Fibroblast of skin of scalp (primary cell): Measurements from ENCODE around the gene CCNG1. TPM values are rescaled to one million over a fixed set of nuclear protein-coding genes. Genes with fewer than 3 reads are reported as not detected.
"Not testable (repeated sequence)": the region's sequence is repeated elsewhere in the genome, so short reads cannot be mapped to it uniquely, and the experiment has no call there.

ENCODE experiments used
- DNase-seq: peaks from one replicate; pipeline ENCODE4 v3.0.0-alpha.2; 2013
- polyA plus RNA-seq, 2 experiments: library from polyadenylated mRNA; unstranded; fragments of 120-200 nt; gene quantifications; one replicate each; pipeline ENCODE4 v1.2.1, GENCODE V29; 2013; ENCODE audit not compliant: insufficient read length in 2 of 2

Gene CCNG1
- polyA plus RNA-seq (2013, experiment 1 of 2; ENCODE audit: insufficient read length): 117 TPM
- polyA plus RNA-seq (2013, experiment 2 of 2; ENCODE audit: insufficient read length): 136 TPM

- peak; percentile 97 for DNase-seq
Measured at GRCh38 chr5:163437309-163438182, at the start of gene CCNG1. Gene CCNG1, plus strand, starts transcription at chr5:163437595. Its CDS starts 1,662 bp downstream, at chr5:163439257.

- no peak for DNase-seq
Measured at GRCh38 chr5:163395792-163396191, 41.6 kb upstream of the CCNG1 start.

DNA sequence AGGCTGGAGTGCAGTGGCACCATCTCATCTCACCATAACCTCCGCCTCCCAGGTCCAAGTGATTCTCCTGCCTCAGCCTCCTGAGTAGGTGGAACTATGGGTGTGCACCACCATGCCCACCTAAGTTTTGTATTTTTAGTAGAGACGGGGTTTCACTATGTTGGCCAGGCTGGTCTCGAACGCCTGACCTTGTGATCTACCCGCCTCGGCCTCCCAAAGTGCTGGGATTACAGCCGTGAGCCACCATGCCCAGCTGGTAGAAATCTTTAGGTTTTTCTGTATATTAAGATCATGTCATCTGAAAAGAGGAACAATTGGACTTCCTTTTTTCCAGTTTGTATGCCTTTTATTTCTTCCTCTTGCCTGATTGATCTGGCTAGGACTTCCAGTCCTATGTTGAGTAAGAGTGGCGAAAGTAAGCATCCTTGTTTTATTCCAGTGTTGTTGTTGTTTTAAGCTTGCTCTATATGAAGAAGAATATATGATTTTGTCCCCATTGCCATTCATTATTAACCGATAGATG, 40.5 kb upstream of the CCNG1 start:
- DNase-seq: not testable (repeated sequence)

DNA sequence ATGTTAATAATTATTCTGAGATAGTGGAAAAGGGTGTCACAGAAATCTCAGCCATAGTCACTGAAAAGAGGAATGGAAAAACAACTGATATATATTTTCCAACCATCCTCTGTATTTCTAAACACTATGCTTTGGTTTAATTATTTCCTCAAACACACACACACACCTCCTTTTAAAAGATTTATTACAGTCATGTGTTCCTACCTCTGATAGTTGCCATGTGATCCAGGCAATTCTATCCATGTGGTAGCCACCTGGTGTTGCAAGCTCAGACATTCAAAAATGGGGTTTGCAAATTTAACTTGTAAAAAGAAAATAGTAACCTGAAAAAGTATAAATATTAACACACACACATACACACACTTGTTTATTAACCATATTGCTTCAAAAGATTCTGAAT, 40.0 kb upstream of the CCNG1 start:
- no peak for DNase-seq

DNA sequence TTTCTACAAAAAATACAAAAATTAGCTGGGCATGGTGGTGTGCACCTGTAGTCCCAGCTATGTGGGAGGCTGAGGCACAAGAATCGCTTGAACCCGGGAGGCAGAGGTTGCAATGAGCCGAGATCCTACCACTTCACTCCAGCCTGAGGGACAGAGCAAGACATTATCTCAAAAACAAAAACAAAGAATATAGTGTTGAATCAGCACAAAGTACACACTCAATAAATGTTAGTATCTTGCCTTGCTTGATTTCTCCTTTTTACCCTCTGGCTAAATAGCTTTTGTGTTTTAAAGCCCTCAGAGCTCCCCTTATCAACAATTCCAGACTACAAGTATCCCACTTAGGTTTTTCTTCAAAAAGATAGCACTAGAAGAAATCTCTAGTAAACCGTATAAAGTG, 37.5 kb upstream of the CCNG1 start:
- no peak for DNase-seq

DNA sequence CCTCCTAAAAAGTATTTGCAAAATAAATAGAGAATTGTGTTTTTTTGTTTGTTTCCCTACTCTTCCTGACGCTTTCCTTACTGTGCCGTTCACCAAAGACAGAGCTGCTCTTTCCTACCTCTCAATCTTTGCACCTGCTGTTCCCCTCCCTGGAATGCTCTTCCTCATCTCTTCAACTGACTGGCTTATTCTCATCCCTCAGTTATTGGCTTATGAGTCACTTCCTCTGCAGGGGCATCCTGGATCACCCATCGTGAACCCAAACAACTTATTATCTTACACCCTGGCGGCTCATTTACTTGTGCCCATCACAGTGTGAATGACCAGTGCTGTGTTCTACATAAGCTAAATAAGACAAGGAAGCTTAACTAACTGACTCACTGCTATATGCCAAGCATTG, 36.1 kb upstream of the CCNG1 start:
- DNase-seq: no peak

- DNase-seq: no peak
Measured at GRCh38 chr5:163402007-163402406, 35.4 kb upstream of the CCNG1 start.

- DNase-seq: no peak
Measured at GRCh38 chr5:163404364-163405173, 32.8 kb upstream of the CCNG1 start.

GRCh38 chr5:163407034-163407655, 30.2 kb upstream of the CCNG1 start:
- DNase-seq: peak; percentile 33

DNA sequence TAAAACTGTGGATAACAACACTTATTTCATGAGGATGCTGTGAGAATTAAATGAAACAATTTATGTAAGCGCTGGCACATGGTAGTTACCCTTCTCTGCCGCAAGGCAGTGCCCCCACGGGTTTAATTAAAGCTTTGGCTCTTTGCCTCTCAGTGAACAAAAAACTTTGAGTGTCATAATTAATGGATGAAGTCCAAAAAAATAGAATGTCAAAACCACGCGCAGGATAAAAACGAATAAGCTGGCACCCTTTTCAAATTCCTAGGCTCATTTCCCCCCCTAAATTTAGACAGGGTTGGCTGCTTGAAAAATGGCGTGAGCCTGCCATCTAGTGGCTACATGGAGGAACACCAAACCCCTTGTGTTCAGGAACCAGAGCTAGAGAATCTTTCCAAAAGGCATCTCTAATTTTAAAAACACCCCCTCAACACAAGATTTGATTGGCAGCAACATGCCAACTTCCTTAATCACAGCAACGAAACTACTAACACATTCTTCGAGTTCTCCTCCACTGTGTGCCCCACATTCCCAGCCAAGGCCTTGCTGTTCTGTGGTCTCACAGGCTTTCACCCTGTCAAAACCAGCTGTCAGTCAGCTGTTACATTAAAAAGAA, 29.0 kb upstream of the CCNG1 start:
- peak; percentile 72 for DNase-seq

DNA sequence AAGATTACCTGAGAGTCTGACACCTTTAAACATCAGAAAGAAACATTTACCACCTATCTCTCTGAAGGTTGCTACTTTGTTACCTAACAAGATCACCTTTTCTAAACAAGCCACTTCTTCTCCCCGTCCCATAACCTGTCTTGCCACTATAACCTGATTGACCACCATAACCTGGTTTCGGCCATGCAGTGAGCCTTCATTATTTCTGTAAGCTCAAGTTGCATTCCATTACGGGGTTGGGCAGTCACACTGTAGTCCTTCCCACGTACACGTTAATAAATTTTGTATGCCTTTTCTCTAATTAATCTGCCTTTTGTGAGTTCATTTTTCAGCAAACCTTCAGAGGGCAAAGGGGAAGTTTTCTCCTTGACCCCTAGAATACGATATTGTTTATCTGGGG, 28.0 kb upstream of the CCNG1 start:
- DNase-seq: no peak

GRCh38 chr5:163410505-163410904, 26.9 kb upstream of the CCNG1 start:
- no peak for DNase-seq

DNA sequence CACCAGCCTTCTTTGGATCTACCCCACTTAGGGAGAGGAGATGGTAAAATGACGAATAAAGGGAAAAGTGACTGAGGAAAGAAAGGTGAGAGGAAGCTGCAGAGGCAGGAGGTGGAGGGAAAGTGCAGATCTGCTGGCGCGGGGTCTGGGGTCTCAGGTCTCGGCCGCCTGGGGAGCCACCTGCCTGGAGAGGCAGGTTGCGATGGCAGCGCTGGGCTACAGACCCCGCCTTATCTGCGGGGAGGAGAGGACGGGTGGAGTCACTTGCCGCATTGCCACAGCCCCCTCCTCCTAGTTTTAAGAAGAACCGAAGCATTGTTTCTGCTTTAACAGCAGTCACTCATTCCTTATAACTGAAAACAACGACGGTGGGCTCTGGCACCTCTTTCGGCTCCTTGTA, 21.7 kb upstream of the CCNG1 start:
- not testable (repeated sequence) for DNase-seq

DNA sequence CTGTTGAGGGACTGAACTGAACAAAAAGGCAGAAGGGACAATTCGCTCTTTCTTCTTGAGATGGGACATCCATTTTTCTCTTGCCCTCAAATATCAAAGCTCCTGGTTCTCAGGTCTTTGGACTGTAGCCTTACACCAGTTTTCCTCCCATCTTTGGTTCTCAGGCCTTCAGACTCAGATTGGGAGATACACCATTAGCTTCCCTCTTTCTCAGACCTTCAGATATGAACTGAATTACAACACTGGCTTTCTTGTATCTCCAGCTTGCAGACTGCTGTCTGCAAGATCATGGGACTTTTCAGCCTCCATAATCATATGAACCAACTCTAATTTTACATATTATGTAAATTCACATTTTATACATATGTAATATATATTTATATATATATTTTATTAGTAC, 12.6 kb upstream of the CCNG1 start:
- DNase-seq: no peak

DNA sequence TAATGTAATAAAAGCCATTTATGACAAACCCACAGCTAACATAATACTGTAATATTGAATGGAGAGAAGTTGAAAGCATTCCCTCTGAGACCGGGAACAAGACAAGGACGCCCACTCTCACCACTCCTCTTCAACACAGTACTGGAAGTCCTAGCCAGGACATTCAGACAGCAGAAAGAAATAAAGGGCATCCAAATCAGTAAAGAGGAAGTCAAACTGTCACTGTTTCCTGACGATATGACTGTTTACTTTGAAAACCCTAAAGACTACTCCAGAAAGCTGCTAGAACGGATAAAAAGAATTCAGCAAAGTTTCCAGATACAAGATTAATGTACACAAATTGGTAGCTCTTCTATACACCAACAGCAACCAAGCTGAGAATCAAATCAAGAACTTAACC, 11.3 kb upstream of the CCNG1 start:
- not testable (repeated sequence) for DNase-seq

GRCh38 chr5:163432544-163432943, 4.9 kb upstream of the CCNG1 start:
- no peak for DNase-seq

- DNase-seq: no peak
Measured at GRCh38 chr5:163433271-163433670, 4.1 kb upstream of the CCNG1 start.

- DNase-seq: no peak
Measured at GRCh38 chr5:163434401-163434866, 3.0 kb upstream of the CCNG1 start.

- no peak for DNase-seq
Measured at GRCh38 chr5:163436515-163436914, 880 bp upstream of the CCNG1 start.

- DNase-seq: no peak
Measured at GRCh38 chr5:163437011-163437308, 435 bp upstream of the CCNG1 start.

DNA sequence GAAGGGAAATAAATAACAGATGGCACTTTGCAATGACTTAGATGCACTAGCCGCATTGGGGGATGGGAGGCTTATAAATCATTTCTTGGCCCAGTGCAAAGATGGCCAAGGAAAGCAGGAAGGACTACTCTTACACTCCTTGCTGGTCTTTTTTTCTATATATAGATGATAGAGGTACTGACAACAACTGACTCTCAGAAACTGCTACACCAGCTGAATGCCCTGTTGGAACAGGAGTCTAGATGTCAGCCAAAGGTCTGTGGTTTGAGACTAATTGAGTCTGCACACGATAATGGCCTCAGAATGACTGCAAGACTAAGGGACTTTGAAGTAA, 1.7 kb downstream of the CCNG1 start:
- peak; percentile 21 for DNase-seq

- DNase-seq: no peak
Measured at GRCh38 chr5:163440954-163441353, 3.6 kb downstream of the CCNG1 start.

GRCh38 chr5:163444526-163444925, 7.1 kb downstream of the CCNG1 start:
- no peak for DNase-seq
